Measurements from ENCODE around the gene RBM6. TPM values are rescaled to one million over a fixed set of nuclear protein-coding genes. Genes with fewer than 3 reads are reported as not detected.
A peak's percentile ranks its signal among the peaks of the same experiment; 100 is the strongest.
"Not testable (repeated sequence)": the region's sequence is repeated elsewhere in the genome, so short reads cannot be mapped to it uniquely, and the experiment has no call there.

The RBM6 gene
- total RNA-seq, 1 experiment from 2014 or later, result 69.6 TPM

DNA sequence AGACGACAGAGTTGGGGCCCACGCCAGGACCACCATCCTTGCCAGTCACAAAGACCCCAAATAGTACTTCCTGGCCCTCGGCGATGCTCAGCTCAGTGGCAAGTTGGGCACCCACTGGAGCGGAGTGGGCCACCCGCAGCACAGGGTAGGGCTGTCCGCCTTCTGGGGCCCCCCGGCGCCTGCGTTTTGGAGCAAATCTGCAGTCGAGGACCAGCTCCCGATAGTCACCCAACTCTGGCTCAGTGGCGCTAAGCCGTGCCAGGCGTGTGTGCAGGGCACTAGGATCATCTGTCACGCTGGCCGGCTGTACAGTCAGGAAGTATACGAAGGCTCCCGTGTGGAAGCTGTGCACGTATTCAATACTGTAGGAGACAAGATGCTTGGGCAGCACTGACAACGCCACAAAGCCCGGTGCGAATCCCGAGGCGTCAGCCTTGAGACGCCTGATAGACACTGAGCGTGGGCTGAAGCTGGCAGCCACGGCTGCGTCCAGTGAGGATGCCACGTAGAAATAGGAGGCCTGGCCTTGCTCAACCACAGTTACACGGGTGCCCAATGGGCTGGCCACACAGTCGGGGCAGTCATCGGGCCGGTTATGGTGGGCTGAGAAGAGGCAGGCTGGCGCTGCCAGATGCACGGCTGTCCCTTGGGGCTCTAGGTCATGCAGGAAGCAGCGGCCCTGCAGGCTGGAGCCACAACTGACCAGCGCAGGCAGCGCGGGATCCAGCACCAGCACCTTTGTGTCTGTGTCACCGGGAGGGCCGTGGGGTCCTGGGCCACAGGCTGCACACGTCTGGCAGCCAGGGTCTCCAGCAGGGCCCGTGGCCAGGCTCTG, 37.2 kb upstream of the RBM6 start:
- Mint-ChIP-seq H3K9me3 (ENCODE audit: low read depth, unreplicated experiment) (no peaks in the 10 kb centered on the region), H3K4me3 (ENCODE audit: low read depth, unreplicated experiment) (peak overlapping the region; percentile 87), H3K27ac (ENCODE audit: unreplicated experiment) (peak overlapping the region; percentile 81), H3K27me3 (ENCODE audit: unreplicated experiment) (no peaks in the 10 kb centered on the region), H3K4me1 (ENCODE audit: low read depth, unreplicated experiment) (peaks cover 24% of the 10 kb centered on the region), H3K36me3 (ENCODE audit: insufficient read depth, unreplicated experiment) (peaks cover 67% of the 10 kb centered on the region)
- intact Hi-C loops (cut with micrococcal nuclease; ENCODE audit: unreplicated experiment), result no loop called here
- CTCF ChIA-PET, result interaction anchor here (0.7 to 3.0 kb wide), 2 partner anchors 27 to 169 kb away, joined by 3 to 15 read pairs; partner anchors contain the start of gene MON1A
- DNase-seq, result no peak
- TF ChIP-seq, protein P1, sequence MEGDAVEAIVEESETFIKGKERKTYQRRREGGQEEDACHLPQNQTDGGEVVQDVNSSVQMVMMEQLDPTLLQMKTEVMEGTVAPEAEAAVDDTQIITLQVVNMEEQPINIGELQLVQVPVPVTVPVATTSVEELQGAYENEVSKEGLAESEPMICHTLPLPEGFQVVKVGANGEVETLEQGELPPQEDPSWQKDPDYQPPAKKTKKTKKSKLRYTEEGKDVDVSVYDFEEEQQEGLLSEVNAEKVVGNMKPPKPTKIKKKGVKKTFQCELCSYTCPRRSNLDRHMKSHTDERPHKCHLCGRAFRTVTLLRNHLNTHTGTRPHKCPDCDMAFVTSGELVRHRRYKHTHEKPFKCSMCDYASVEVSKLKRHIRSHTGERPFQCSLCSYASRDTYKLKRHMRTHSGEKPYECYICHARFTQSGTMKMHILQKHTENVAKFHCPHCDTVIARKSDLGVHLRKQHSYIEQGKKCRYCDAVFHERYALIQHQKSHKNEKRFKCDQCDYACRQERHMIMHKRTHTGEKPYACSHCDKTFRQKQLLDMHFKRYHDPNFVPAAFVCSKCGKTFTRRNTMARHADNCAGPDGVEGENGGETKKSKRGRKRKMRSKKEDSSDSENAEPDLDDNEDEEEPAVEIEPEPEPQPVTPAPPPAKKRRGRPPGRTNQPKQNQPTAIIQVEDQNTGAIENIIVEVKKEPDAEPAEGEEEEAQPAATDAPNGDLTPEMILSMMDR (IDR thresholded peaks at IDR 0.05; ENCODE audit: unreplicated experiment), result no peak
- no TSS peak for BruUV-seq (replicated peaks)

DNA sequence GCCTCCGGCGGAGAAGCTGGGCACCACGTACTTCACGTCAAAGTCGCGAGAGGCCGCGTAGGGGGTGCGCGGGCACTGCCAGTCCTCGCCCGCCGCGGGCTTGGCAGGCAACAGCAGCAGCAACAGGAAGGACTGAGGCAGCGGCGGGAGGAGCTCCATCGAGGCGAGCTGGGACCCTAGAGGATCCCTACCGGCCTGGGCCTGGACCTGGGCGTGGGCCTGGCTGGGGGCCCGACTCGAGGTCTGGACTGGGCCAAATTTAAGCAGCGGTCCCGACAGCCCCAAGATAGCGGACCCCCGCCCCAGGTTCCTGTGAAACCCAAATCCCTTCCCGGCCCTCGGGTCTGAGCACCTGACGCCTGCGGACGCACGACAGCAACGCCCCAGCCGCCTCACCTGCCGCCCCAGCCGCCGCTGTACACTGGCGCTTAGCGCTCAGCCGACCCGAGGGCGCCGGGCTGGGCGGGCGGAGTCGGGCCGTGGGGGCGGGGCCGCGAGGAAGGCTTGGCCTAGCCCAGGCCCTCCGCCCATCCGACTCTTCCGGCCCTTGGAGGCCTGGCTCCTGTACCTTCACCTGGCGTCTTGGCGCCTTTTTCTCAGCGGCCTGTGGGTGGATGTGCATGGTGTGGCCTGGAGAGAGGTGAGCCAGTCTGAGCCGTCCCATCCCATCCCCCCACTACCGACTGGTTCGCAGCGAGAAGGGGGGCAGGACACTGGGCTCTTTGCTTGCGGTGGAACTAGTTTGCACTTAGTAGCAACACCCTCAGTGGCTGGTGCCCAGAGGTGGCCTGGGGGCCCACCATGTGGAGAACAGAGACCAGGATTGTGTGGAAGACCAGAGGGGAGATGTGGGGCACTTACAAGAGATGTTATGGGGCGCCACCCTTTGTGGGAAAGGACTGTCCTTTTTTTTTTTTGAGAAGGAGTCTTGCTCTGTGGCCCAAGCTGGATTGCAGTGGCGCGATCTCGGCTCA, 36.2 kb upstream of the RBM6 start, which contains the start of gene MST1R:
Gene MST1R, minus strand, starts transcription at position 423 of the 974 bp plus-strand sequence. Its CDS starts 264 bp downstream, at position 159.
- Mint-ChIP-seq H3K27me3 (ENCODE audit: unreplicated experiment) (no peaks in the 10 kb centered on the region), H3K9me3 (ENCODE audit: low read depth, unreplicated experiment) (no peaks in the 10 kb centered on the region), H3K4me1 (ENCODE audit: low read depth, unreplicated experiment) (peaks cover 24% of the 10 kb centered on the region), H3K4me3 (ENCODE audit: low read depth, unreplicated experiment) (peak within 1 kb of the TSS; percentile 87), H3K36me3 (ENCODE audit: insufficient read depth, unreplicated experiment) (peaks cover 67% of the 10 kb centered on the region), H3K27ac (ENCODE audit: unreplicated experiment) (peak within 1 kb of the TSS; percentile 81)
- BruUV-seq (replicated peaks), result TSS peak; percentile 78
- CTCF ChIA-PET, result interaction anchor here (1.0 kb wide), 1 partner anchor 101 kb away, joined by 3 read pairs; the partner anchor contains the start of gene INKA1
- intact Hi-C loops (cut with micrococcal nuclease; ENCODE audit: unreplicated experiment), result no loop called here
- DNase-seq, result peak; percentile 98
- TF ChIP-seq, protein P1 (IDR thresholded peaks at IDR 0.05; ENCODE audit: unreplicated experiment), result no peak

DNA sequence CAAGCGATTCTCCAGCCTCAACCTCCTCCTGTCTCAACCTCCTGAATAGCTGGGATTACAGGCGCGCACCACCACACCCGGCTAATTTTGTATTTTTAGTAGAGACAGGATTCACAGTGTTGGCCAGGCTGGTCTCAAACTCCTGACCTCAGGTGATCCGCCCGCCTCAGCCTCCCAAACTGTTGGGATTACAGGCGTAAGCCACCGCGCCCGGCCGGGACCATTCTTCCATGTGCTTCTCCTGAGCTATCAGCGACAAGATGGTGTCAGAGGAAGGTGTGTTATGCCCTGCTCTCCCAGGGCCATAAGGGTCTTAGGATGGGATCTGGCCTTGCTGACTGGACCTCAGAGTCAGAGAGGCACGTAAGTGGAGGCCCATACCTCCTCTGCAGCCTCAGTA, 35.5 kb upstream of the RBM6 start:
- intact Hi-C loops (cut with micrococcal nuclease; ENCODE audit: unreplicated experiment); DNase-seq; H3K9me3 Mint-ChIP-seq (ENCODE audit: low read depth, unreplicated experiment); H3K27me3 Mint-ChIP-seq (ENCODE audit: unreplicated experiment); BruUV-seq (replicated peaks): not testable (repeated sequence)
- Mint-ChIP-seq H3K27ac (ENCODE audit: unreplicated experiment) (peak overlapping the region; percentile 81), H3K4me3 (ENCODE audit: low read depth, unreplicated experiment) (peak overlapping the region; percentile 87), H3K36me3 (ENCODE audit: insufficient read depth, unreplicated experiment) (peaks cover 61% of the 10 kb centered on the region), H3K4me1 (ENCODE audit: low read depth, unreplicated experiment) (peaks cover 24% of the 10 kb centered on the region)
- CTCF ChIA-PET, result interaction anchor here (1.0 kb wide), 1 partner anchor 101 kb away, joined by 3 read pairs; the partner anchor contains the start of gene INKA1

DNA sequence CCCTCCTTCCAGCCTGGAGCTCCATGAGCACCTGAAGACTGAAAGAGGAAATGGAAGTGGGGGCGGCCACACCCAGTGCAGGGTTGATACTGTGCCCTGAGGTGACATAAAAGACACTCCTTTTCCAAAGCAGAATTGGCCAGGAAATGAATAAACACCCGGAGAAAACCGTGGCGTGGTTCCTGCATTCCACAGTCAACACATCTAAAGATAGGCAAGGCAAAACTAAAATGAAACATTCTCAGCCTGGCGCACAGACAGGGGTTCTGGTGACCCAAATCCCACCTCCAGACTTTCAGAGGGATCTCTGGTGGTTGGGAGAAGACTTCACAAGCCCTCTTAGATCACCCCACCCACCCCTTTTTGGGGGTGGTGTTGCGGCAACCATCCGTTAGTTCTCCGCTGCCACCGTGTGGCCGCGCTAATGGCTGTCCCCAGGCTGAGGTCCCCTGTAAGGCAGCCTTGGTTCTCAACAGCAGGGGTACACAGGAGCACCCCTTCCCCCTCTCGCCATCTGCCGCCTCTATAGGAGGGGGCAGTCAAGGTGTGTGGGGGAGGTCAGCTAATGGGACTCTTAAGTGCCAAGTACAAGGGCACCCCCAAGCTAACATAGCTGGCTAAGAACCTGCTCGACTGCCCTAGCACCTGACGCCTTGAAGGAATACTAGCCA, 33.7 kb upstream of the RBM6 start:
- peak; percentile 65 for DNase-seq
- H3K36me3 Mint-ChIP-seq (ENCODE audit: insufficient read depth, unreplicated experiment), result peaks cover 43% of the 10 kb centered on the region
- no peaks in the 10 kb centered on the region for H3K27me3 Mint-ChIP-seq (ENCODE audit: unreplicated experiment)
- no peaks in the 10 kb centered on the region for H3K9me3 Mint-ChIP-seq (ENCODE audit: low read depth, unreplicated experiment)
- intact Hi-C loops (cut with micrococcal nuclease; ENCODE audit: unreplicated experiment), result loop anchor here (5.0 kb wide), 1 partner anchor 104 kb away; the partner anchor contains the start of gene INKA1
- BruUV-seq (replicated peaks), result no TSS peak
- peaks cover 24% of the 10 kb centered on the region for H3K4me1 Mint-ChIP-seq (ENCODE audit: low read depth, unreplicated experiment)
- peak overlapping the region; percentile 80 for H3K27ac Mint-ChIP-seq (ENCODE audit: unreplicated experiment)
- TF ChIP-seq, protein P1 (IDR thresholded peaks at IDR 0.05; ENCODE audit: unreplicated experiment), result peak; percentile 68
- H3K4me3 Mint-ChIP-seq (ENCODE audit: low read depth, unreplicated experiment), result peak overlapping the region; percentile 54
- CTCF ChIA-PET, result interaction anchor here (0.5 to 2.2 kb wide), 7 partner anchors 9 to 1593 kb away, joined by 3 to 18 read pairs (median 4); partner anchors contain the start of genes DCAF1, INKA1 and MON1A
